Brain microvascular endothelial cell (primary cell): ENCODE measurements around the gene TUT7.
"Not testable (repeated sequence)": the region's sequence is repeated elsewhere in the genome, so short reads cannot be mapped to it uniquely, and the experiment has no call there.

Source experiments
- DNase-seq: peaks from one replicate; pipeline ENCODE4 v3.0.0-alpha.2; 2020
- H3K27ac ChIP-seq: fragments of 250-450 bp; sonication (Bioruptor Pico); 2 replicates; pipeline ENCODE4 v1.5.1; 2020; ENCODE audit warnings: mild to moderate bottlenecking, moderate library complexity
- H3K27me3 ChIP-seq: fragments of 250-450 bp; sonication (Bioruptor Pico); replicated peaks from 2 replicates; pipeline ENCODE4 v1.5.1; 2020; ENCODE audit warnings: mild to moderate bottlenecking
- H3K36me3 ChIP-seq: fragments of 250-450 bp; sonication (Bioruptor Pico); replicated peaks from 2 replicates; pipeline ENCODE4 v1.5.1; 2020; ENCODE audit warnings: mild to moderate bottlenecking
- H3K4me3 ChIP-seq: 2 replicates; pipeline ENCODE4 v1.5.1; 2011; ENCODE audit warnings: low read depth, mild to moderate bottlenecking, control low read depth, low read length, moderate library complexity
- CTCF ChIP-seq: IDR thresholded peaks from 2 replicates; pipeline ENCODE4 v1.5.1; 2011; ENCODE audit warnings: low read depth, mild to moderate bottlenecking, moderate library complexity, low read length, control low read depth, inconsistent platforms; ENCODE audit errors: missing control alignments
- in situ Hi-C: cut with HindIII; loops from 2 replicates; pipeline ENCODE4 v1.10.0; 2017; ENCODE audit warnings: low sequenced_read_pairs, low pct_ligation_motif_present

TUT7 gene

GRCh38 chr9:86354011-86354817 lies at the start of gene TUT7:
Gene TUT7 (minus strand): TSS chr9:86354410. CDS start chr9:86353199, 1,211 bp downstream.
- peak within 1 kb of the TSS; percentile 64 for H3K27ac ChIP-seq
- peak within 1 kb of the TSS; percentile 97 for H3K4me3 ChIP-seq
- no peak for TF ChIP-seq CTCF
- DNase-seq: peak; percentile 91
- peaks cover 2% of the 10 kb centered on the region for H3K36me3 ChIP-seq
- in situ Hi-C loops: no loop called here
- no peaks in the 10 kb centered on the region for H3K27me3 ChIP-seq

GRCh38 chr9:86402591-86402990 lies 48.4 kb upstream of the TUT7 start:
- no peak for DNase-seq
- Histone ChIP-seq H3K27me3 (no peaks in the 10 kb centered on the region), H3K36me3 (no peaks in the 10 kb centered on the region), H3K27ac (no peak overlapping the region), H3K4me3 (no peak overlapping the region)
- in situ Hi-C loops: no loop called here
- no peak for TF ChIP-seq CTCF

GRCh38 chr9:86396412-86396811 lies 42.2 kb upstream of the TUT7 start:
- H3K36me3 ChIP-seq: no peaks in the 10 kb centered on the region
- no peak overlapping the region for H3K27ac ChIP-seq
- DNase-seq: no peak
- no peak overlapping the region for H3K4me3 ChIP-seq
- TF ChIP-seq CTCF: no peak
- no peaks in the 10 kb centered on the region for H3K27me3 ChIP-seq
- in situ Hi-C loops: no loop called here

- in situ Hi-C loops, H3K27me3 ChIP-seq, H3K27ac ChIP-seq, H3K36me3 ChIP-seq, DNase-seq, H3K4me3 ChIP-seq: not testable (repeated sequence)
Measured at GRCh38 chr9:86390184-86390583, 36.0 kb upstream of the TUT7 start.

GRCh38 chr9:86389628-86390027 lies 35.4 kb upstream of the TUT7 start:
- Histone ChIP-seq H3K27ac (no peak overlapping the region), H3K27me3 (no peaks in the 10 kb centered on the region), H3K4me3 (no peak overlapping the region), H3K36me3 (no peaks in the 10 kb centered on the region)
- TF ChIP-seq CTCF: no peak
- in situ Hi-C loops: no loop called here
- DNase-seq: no peak

GRCh38 chr9:86387376-86387775 lies 33.2 kb upstream of the TUT7 start:
- DNase-seq: no peak
- no peaks in the 10 kb centered on the region for H3K27me3 ChIP-seq
- no peak overlapping the region for H3K27ac ChIP-seq
- no peaks in the 10 kb centered on the region for H3K36me3 ChIP-seq
- no peak overlapping the region for H3K4me3 ChIP-seq
- in situ Hi-C loops: no loop called here
- no peak for TF ChIP-seq CTCF

- H3K27ac ChIP-seq, in situ Hi-C loops, H3K36me3 ChIP-seq, DNase-seq, H3K27me3 ChIP-seq, H3K4me3 ChIP-seq: not testable (repeated sequence)
Measured at GRCh38 chr9:86383000-86383399, 28.8 kb upstream of the TUT7 start.
